Adrenal gland (tissue), 5 donors: Measurements from ENCODE around the gene TTLL5.

Experiments used
- CTCF ChIP-seq, 6 experiments: fragments of 450-650 bp in 4 of 6; fragments of 200-600 bp in 2 of 6; sonication (generic) in 1 of 6; IDR thresholded peaks; 1 replicate in 5 of 6; 2 replicates in 1 of 6; pipeline versions ENCODE4 v1.5.1 to v1.8.0; 2016 to 2021; ENCODE audit warnings: antibody characterized with exemption in 6 of 6, mild to moderate bottlenecking in 2 of 6, moderate library complexity in 1 of 6
- POLR2A ChIP-seq, 2 donors: fragments of 450-650 bp; IDR thresholded peaks; one replicate each; pipeline ENCODE4 v1.6.1; 2017; ENCODE audit warnings: antibody characterized with exemption in 2 of 2, mild to moderate bottlenecking in 2 of 2, moderate library complexity in 1 of 2
- donor health status: DM: no; HTN: no; CAD: no.

- no peak for TF ChIP-seq CTCF (IDR thresholded peaks at IDR 0.05)
- no peak for TF ChIP-seq POLR2A (IDR thresholded peaks at IDR 0.05)
Measured at GRCh38 chr14:75631453-75631831, 29.6 kb upstream of the TTLL5 start.
